Measurements from ENCODE around the gene DGCR8.

DNA sequence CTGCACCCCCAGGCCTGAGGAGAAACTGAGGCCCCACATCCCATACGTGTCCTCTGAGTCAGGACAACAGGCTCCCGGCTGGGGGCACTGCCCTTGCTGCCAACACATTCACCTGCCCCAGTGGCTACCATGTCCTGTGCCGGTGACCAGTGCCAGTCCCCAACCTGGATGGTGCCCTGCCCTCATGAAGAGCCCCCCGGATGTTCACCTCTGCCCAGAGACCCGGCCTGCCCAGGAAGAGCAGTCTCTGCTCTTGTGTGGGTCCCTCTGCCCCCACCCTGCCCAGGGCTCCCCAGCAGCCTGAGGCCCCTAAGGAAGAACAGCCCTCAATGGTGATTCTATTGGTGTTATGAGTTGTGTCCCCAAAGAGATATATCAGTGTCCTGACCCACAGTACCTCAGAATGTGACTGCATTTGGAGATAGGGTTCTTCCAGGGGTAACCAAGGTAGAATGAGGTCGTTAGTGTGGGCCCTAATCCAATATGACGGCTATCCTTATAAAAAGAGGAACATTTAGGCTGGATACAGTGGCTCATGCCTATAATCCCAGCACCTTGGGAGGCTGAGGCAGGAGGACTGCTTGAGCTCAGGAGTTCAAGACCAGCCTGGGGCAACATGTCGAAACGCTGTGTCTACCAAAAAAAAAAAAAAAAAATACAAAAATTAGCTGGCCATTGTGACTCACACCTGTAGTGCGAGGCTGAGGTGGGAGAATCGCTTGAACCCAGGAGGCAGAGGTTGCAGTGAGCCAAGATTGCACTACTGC lies 13.2 kb upstream of the DGCR8 start:
- TF ChIP-seq, protein P1, sequence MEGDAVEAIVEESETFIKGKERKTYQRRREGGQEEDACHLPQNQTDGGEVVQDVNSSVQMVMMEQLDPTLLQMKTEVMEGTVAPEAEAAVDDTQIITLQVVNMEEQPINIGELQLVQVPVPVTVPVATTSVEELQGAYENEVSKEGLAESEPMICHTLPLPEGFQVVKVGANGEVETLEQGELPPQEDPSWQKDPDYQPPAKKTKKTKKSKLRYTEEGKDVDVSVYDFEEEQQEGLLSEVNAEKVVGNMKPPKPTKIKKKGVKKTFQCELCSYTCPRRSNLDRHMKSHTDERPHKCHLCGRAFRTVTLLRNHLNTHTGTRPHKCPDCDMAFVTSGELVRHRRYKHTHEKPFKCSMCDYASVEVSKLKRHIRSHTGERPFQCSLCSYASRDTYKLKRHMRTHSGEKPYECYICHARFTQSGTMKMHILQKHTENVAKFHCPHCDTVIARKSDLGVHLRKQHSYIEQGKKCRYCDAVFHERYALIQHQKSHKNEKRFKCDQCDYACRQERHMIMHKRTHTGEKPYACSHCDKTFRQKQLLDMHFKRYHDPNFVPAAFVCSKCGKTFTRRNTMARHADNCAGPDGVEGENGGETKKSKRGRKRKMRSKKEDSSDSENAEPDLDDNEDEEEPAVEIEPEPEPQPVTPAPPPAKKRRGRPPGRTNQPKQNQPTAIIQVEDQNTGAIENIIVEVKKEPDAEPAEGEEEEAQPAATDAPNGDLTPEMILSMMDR (IDR thresholded peaks at IDR 0.05; ENCODE audit: insufficient read depth, low read depth, low read length) = no peak
- no peak for TF ChIP-seq EZH2 (IDR thresholded peaks at IDR 0.05; ENCODE audit: insufficient read depth, low read length)

Data from astrocyte (in vitro differentiated cells and primary cell).